HepG2 (cell line): Measurements from ENCODE around the gene EXOC7. TPM values are rescaled to one million over a fixed set of nuclear protein-coding genes. Genes with fewer than 3 reads are reported as not detected.
A peak's percentile ranks its signal among the peaks of the same experiment; 100 is the strongest.

Experiments used
- EHMT2 ChIP-seq: fragments of 200-600 bp; sonication (generic); IDR thresholded peaks from 2 replicates; pipeline ENCODE4 v1.7.0; 2017; ENCODE audit warnings: antibody characterized with exemption, low read depth, low read length, borderline replicate concordance
- HOXA7 ChIP-seq: sonication (generic); formaldehyde crosslinking; IDR thresholded peaks from 2 replicates; pipeline ENCODE4 v1.8.1; 2022; ENCODE audit warnings: mild to moderate bottlenecking, missing genetic modification reagents, moderate library complexity
- ISL2 ChIP-seq: sonication (generic); formaldehyde crosslinking; IDR thresholded peaks from 2 replicates; pipeline ENCODE4 v1.5.0; 2020; ENCODE audit warnings: missing genetic modification reagents
- KDM5A ChIP-seq: fragments of 200-600 bp; sonication (generic); IDR thresholded peaks from 2 replicates; pipeline ENCODE4 v1.7.0; 2018; ENCODE audit warnings: antibody characterized with exemption, mild to moderate bottlenecking, low read length, borderline replicate concordance
- KLF16 ChIP-seq, 2 experiments: sonication (generic) in 1 of 2; formaldehyde crosslinking in 1 of 2; IDR thresholded peaks; 2 replicates each; pipeline versions ENCODE4 v1.6.1 to v1.8.0; 2016 to 2023; ENCODE audit warnings: missing genetic modification reagents in 2 of 2, missing compliant biosample characterization in 1 of 2
- MLLT10 ChIP-seq: sonication (generic); formaldehyde crosslinking; IDR thresholded peaks from 2 replicates; pipeline ENCODE4 v1.4.0; 2020; ENCODE audit warnings: missing genetic modification reagents
- REXO4 ChIP-seq: sonication (generic); formaldehyde crosslinking; IDR thresholded peaks from 2 replicates; pipeline ENCODE4 v1.8.0; 2022; ENCODE audit warnings: missing genetic modification reagents, mild to moderate bottlenecking, borderline replicate concordance
- ZBTB20 ChIP-seq: sonication (generic); formaldehyde crosslinking; IDR thresholded peaks from 2 replicates; pipeline ENCODE4 v1.8.1; 2023; ENCODE audit warnings: missing genetic modification reagents, low read depth, mild to moderate bottlenecking, borderline replicate concordance
- ZNF432 ChIP-seq: sonication (generic); formaldehyde crosslinking; IDR thresholded peaks from 2 replicates; pipeline ENCODE4 v1.5.0; 2020; ENCODE audit warnings: missing genetic modification reagents, mild to moderate bottlenecking, borderline replicate concordance
- ZNF562 ChIP-seq: sonication (generic); formaldehyde crosslinking; IDR thresholded peaks from 2 replicates; pipeline ENCODE4 v1.8.0; 2022; ENCODE audit warnings: missing genetic modification reagents, borderline replicate concordance
- ZNF616 ChIP-seq: sonication (generic); formaldehyde crosslinking; IDR thresholded peaks from 2 replicates; pipeline ENCODE4 v1.5.0; 2020; ENCODE audit warnings: low read depth, mild to moderate bottlenecking, missing genetic modification reagents
- ZNF660 ChIP-seq: sonication (generic); formaldehyde crosslinking; IDR thresholded peaks from 2 replicates; pipeline ENCODE4 v1.5.1; 2020; ENCODE audit warnings: mild to moderate bottlenecking, low read depth, missing genetic modification reagents, borderline replicate concordance
- polyA plus RNA-seq, 8 experiments: library from polyadenylated mRNA; depleted of rRNA in 3 of 8; stranded (reverse) in 7 of 8; unstranded in 1 of 8; fragments of >200 nt; fragmentation: Illumina TruSeq in 4 of 8; extraction: Trizol in 4 of 8; gene quantifications; 2 replicates each; pipeline versions ENCODE4 v1.2.1 to v1.2.3, GENCODE V29; 2011 to 2016; ENCODE audit warnings: low read depth in 4 of 8, missing spikeins in 1 of 8, mixed read lengths in 1 of 8; ENCODE audit not compliant: insufficient read depth in 1 of 8
- total RNA-seq, 5 experiments: library from RNA; depleted of rRNA; stranded (reverse); fragments of >200 nt; fragmentation: Illumina TruSeq; extraction: Trizol; gene quantifications; 2 replicates each; pipeline ENCODE4 v1.2.3, GENCODE V29; 2016; ENCODE audit warnings: low read depth in 1 of 5
- TF ChIP-seq, protein P1 (sequence below): sonication (generic); formaldehyde crosslinking; IDR thresholded peaks from 2 replicates; pipeline ENCODE4 v1.5.0; 2020; ENCODE audit warnings: missing genetic modification reagents
- TF ChIP-seq, protein P2 (sequence below): IDR thresholded peaks from 2 replicates; pipeline ENCODE4 v1.6.1; 2016; ENCODE audit warnings: low read depth, missing genetic modification reagents, missing compliant biosample characterization
- TF ChIP-seq, protein P3 (sequence below): sonication (generic); formaldehyde crosslinking; IDR thresholded peaks from 2 replicates; pipeline ENCODE4 v1.4.0; 2020; ENCODE audit warnings: missing genetic modification reagents, borderline replicate concordance
- TF ChIP-seq, protein P4 (sequence below): sonication (generic); formaldehyde crosslinking; IDR thresholded peaks from 2 replicates; pipeline ENCODE4 v1.5.0; 2020; ENCODE audit warnings: missing genetic modification reagents

The EXOC7 gene
- total and polyA plus RNA-seq, 2 of the 13 experiments (the other 11 are each of a cell fraction or from before 2014, with no cell fraction given) = 86.9 to 116 TPM

DNA sequence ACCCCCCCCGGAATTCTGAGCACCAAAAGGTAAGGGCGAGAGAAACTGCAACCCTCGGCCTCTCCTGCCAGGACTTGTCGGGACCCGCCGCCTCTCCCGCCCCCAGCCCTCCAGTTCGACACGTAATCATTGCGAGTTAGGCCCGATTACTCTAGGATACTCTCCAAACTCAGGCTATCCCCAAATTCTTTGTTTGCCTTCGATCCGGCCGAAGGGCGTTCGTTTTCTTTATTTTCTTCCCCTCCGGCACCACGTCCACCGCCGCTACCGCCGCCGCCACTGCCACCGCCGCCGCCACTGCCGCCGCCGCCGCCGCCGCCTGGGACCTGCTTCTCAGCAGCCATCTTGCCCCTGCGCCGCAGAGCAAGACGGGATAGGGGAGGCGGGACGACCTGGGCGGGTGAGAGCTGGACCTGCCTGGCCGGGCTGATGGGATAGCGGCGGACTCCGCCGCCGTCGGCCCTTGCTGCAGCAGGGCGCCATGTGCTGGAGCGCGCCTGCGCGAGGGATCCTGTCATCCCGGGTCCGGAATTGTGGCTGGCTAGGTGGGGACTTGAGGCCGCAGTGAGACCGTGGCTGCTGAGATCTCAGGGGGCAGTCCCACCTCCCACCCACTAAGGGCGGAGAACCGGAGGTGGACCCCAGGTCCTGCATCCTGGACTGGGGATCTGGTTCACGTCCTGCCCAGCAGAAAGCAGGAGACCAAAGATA is 31.3 kb downstream of the EXOC7 start, which contains the start of gene SRP68 (continued):
- TF ChIP-seq ZNF562 (CRISPR knock-in tag) (no peak), MLLT10 (CRISPR knock-in tag) (no peak), KDM5A (peak; percentile 91), KLF16 (CRISPR knock-in tag; IDR thresholded peaks at IDR 0.05) (peak in 1 of 2 experiments; percentile 86; a peak in 2 of 4 replicates), REXO4 (CRISPR knock-in tag) (peak; percentile 40), ZBTB20 (CRISPR knock-in tag) (peak; percentile 92), HOXA7 (no peak), EHMT2 (no peak), ZNF616 (CRISPR knock-in tag) (peak; percentile 70), ZNF660 (CRISPR knock-in tag) (no peak), ISL2 (CRISPR knock-in tag) (peak; percentile 70), ZNF432 (CRISPR knock-in tag) (no peak)
- TF ChIP-seq, protein P1, sequence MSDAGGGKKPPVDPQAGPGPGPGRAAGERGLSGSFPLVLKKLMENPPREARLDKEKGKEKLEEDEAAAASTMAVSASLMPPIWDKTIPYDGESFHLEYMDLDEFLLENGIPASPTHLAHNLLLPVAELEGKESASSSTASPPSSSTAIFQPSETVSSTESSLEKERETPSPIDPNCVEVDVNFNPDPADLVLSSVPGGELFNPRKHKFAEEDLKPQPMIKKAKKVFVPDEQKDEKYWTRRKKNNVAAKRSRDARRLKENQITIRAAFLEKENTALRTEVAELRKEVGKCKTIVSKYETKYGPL (CRISPR knock-in tag) = no peak
- TF ChIP-seq, protein P2, sequence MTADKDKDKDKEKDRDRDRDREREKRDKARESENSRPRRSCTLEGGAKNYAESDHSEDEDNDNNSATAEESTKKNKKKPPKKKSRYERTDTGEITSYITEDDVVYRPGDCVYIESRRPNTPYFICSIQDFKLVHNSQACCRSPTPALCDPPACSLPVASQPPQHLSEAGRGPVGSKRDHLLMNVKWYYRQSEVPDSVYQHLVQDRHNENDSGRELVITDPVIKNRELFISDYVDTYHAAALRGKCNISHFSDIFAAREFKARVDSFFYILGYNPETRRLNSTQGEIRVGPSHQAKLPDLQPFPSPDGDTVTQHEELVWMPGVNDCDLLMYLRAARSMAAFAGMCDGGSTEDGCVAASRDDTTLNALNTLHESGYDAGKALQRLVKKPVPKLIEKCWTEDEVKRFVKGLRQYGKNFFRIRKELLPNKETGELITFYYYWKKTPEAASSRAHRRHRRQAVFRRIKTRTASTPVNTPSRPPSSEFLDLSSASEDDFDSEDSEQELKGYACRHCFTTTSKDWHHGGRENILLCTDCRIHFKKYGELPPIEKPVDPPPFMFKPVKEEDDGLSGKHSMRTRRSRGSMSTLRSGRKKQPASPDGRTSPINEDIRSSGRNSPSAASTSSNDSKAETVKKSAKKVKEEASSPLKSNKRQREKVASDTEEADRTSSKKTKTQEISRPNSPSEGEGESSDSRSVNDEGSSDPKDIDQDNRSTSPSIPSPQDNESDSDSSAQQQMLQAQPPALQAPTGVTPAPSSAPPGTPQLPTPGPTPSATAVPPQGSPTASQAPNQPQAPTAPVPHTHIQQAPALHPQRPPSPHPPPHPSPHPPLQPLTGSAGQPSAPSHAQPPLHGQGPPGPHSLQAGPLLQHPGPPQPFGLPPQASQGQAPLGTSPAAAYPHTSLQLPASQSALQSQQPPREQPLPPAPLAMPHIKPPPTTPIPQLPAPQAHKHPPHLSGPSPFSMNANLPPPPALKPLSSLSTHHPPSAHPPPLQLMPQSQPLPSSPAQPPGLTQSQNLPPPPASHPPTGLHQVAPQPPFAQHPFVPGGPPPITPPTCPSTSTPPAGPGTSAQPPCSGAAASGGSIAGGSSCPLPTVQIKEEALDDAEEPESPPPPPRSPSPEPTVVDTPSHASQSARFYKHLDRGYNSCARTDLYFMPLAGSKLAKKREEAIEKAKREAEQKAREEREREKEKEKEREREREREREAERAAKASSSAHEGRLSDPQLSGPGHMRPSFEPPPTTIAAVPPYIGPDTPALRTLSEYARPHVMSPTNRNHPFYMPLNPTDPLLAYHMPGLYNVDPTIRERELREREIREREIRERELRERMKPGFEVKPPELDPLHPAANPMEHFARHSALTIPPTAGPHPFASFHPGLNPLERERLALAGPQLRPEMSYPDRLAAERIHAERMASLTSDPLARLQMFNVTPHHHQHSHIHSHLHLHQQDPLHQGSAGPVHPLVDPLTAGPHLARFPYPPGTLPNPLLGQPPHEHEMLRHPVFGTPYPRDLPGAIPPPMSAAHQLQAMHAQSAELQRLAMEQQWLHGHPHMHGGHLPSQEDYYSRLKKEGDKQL (CRISPR knock-in tag) = 0 out of 2 replicates have a peak, but pooled peaks have one; percentile 47
- TF ChIP-seq, protein P3, sequence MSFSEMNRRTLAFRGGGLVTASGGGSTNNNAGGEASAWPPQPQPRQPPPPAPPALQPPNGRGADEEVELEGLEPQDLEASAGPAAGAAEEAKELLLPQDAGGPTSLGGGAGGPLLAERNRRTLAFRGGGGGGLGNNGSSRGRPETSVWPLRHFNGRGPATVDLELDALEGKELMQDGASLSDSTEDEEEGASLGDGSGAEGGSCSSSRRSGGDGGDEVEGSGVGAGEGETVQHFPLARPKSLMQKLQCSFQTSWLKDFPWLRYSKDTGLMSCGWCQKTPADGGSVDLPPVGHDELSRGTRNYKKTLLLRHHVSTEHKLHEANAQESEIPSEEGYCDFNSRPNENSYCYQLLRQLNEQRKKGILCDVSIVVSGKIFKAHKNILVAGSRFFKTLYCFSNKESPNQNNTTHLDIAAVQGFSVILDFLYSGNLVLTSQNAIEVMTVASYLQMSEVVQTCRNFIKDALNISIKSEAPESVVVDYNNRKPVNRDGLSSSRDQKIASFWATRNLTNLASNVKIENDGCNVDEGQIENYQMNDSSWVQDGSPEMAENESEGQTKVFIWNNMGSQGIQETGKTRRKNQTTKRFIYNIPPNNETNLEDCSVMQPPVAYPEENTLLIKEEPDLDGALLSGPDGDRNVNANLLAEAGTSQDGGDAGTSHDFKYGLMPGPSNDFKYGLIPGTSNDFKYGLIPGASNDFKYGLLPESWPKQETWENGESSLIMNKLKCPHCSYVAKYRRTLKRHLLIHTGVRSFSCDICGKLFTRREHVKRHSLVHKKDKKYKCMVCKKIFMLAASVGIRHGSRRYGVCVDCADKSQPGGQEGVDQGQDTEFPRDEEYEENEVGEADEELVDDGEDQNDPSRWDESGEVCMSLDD (CRISPR knock-in tag) = no peak
- TF ChIP-seq, protein P4, sequence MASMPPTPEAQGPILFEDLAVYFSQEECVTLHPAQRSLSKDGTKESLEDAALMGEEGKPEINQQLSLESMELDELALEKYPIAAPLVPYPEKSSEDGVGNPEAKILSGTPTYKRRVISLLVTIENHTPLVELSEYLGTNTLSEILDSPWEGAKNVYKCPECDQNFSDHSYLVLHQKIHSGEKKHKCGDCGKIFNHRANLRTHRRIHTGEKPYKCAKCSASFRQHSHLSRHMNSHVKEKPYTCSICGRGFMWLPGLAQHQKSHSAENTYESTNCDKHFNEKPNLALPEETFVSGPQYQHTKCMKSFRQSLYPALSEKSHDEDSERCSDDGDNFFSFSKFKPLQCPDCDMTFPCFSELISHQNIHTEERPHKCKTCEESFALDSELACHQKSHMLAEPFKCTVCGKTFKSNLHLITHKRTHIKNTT = no peak
